ENCODE results near the gene ZDHHC18.
"Not testable (repeated sequence)": the region's sequence is repeated elsewhere in the genome, so short reads cannot be mapped to it uniquely, and the experiment has no call there.

The ZDHHC18 gene

GRCh38 chr1:26858891-26859640 lies 32.6 kb downstream of the ZDHHC18 start:
- FAIRE-seq, result no peak

- FAIRE-seq, result no peak
Measured at GRCh38 chr1:26861286-26861701, 34.8 kb downstream of the ZDHHC18 start.

- FAIRE-seq, result no peak
Measured at GRCh38 chr1:26861889-26862378, 35.4 kb downstream of the ZDHHC18 start.

GRCh38 chr1:26862781-26863684 lies 36.5 kb downstream of the ZDHHC18 start, which contains the start of gene SFN:
Gene SFN, plus strand, starts transcription at chr1:26863149. Its CDS starts 64 bp downstream, at chr1:26863213.
- FAIRE-seq, result no peak

GRCh38 chr1:26863685-26864077 lies 37.2 kb downstream of the ZDHHC18 start:
- no peak for FAIRE-seq

GRCh38 chr1:26864610-26865480 lies 38.4 kb downstream of the ZDHHC18 start:
- FAIRE-seq, result peak; percentile 83

GRCh38 chr1:26873097-26873496 lies 46.6 kb downstream of the ZDHHC18 start:
- not testable (repeated sequence) for FAIRE-seq

GRCh38 chr1:26874896-26875295 lies 48.4 kb downstream of the ZDHHC18 start:
- FAIRE-seq, result no peak

- no peak for FAIRE-seq
Measured at GRCh38 chr1:26877326-26877725, 50.8 kb downstream of the ZDHHC18 start.

GRCh38 chr1:26879793-26880192 lies 53.3 kb downstream of the ZDHHC18 start:
- no peak for FAIRE-seq

GRCh38 chr1:26881611-26882010 lies 55.1 kb downstream of the ZDHHC18 start:
- not testable (repeated sequence) for FAIRE-seq

GRCh38 chr1:26882696-26883463 lies 56.4 kb downstream of the ZDHHC18 start:
- FAIRE-seq, result no peak

- FAIRE-seq, result no peak
Measured at GRCh38 chr1:26887125-26887524, 60.6 kb downstream of the ZDHHC18 start.

- no peak for FAIRE-seq
Measured at GRCh38 chr1:26888231-26888630, 61.7 kb downstream of the ZDHHC18 start.

GRCh38 chr1:26889551-26890466 lies 63.3 kb downstream of the ZDHHC18 start, which contains the start of gene GPN2:
Gene GPN2, minus strand, starts transcription at chr1:26890283. Its CDS starts 187 bp downstream, at chr1:26890096.
- peak; percentile 4 for FAIRE-seq

GRCh38 chr1:26890467-26890796 lies 63.9 kb downstream of the ZDHHC18 start:
- FAIRE-seq, result no peak

GRCh38 chr1:26894263-26894662 lies 67.8 kb downstream of the ZDHHC18 start:
- no peak for FAIRE-seq

GRCh38 chr1:26897351-26897750 lies 70.9 kb downstream of the ZDHHC18 start:
- no peak for FAIRE-seq

GRCh38 chr1:26900001-26900814 lies 73.7 kb downstream of the ZDHHC18 start, which contains the start of gene GPATCH3:
Gene GPATCH3, minus strand, starts transcription at chr1:26900467. Its CDS starts 25 bp downstream, at chr1:26900442.
- peak; percentile 51 for FAIRE-seq
